Hepatocyte (in vitro differentiated cells): Measurements from ENCODE around the gene PERP. TPM values are rescaled to one million over a fixed set of nuclear protein-coding genes. Genes with fewer than 3 reads are reported as not detected.

Experiments used
- DNase-seq: peaks from one replicate; pipeline ENCODE4 v3.0.0-alpha.2; 2016; ENCODE audit warnings: low spot score
- H2AFZ ChIP-seq: fragments of 200-600 bp; sonication (generic); 2 replicates; pipeline ENCODE4 v1.6.0; 2016; ENCODE audit warnings: antibody characterized with exemption, mild to moderate bottlenecking
- H3K27ac ChIP-seq: fragments of 200-600 bp; sonication (generic); 2 replicates; pipeline ENCODE4 v1.5.1; 2016; ENCODE audit warnings: mild to moderate bottlenecking
- H3K27me3 ChIP-seq: fragments of 200-600 bp; sonication (generic); 2 replicates; pipeline ENCODE4 v1.6.1; 2016
- H3K36me3 ChIP-seq: fragments of 200-600 bp; sonication (generic); replicated peaks from 2 replicates; pipeline ENCODE4 v1.5.1; 2016; ENCODE audit warnings: low read depth; ENCODE audit not compliant: insufficient read depth
- H3K4me1 ChIP-seq: fragments of 200-600 bp; sonication (generic); 2 replicates; pipeline ENCODE4 v1.5.1; 2016; ENCODE audit warnings: mild to moderate bottlenecking, moderate library complexity; ENCODE audit not compliant: insufficient read depth
- H3K4me2 ChIP-seq: fragments of 200-600 bp; sonication (generic); 2 replicates; pipeline ENCODE4 v1.6.0; 2016
- H3K4me3 ChIP-seq: fragments of 200-600 bp; sonication (generic); 2 replicates; pipeline ENCODE4 v1.5.1; 2016; ENCODE audit warnings: mild to moderate bottlenecking
- H3K79me2 ChIP-seq: fragments of 200-600 bp; sonication (generic); 2 replicates; pipeline ENCODE4 v1.6.0; 2017; ENCODE audit warnings: mild to moderate bottlenecking
- H3K9me2 ChIP-seq: fragments of 200-600 bp; sonication (generic); replicated peaks from 2 replicates; pipeline ENCODE4 v1.6.0; 2017; ENCODE audit warnings: mild to moderate bottlenecking; ENCODE audit not compliant: insufficient read depth
- H3K9me3 ChIP-seq: fragments of 200-600 bp; sonication (generic); 2 replicates; pipeline ENCODE4 v1.5.1; 2016; ENCODE audit warnings: low read depth, mild to moderate bottlenecking
- H4K20me1 ChIP-seq: fragments of 200-600 bp; sonication (generic); 2 replicates; pipeline ENCODE4 v1.6.0; 2016; ENCODE audit warnings: mild to moderate bottlenecking; ENCODE audit not compliant: insufficient read depth, poor library complexity, severe bottlenecking
- CTCF ChIP-seq: fragments of 200-600 bp; sonication (generic); IDR thresholded peaks from 2 replicates; pipeline ENCODE4 v1.5.1; 2016; ENCODE audit warnings: antibody characterized with exemption, mild to moderate bottlenecking; ENCODE audit not compliant: poor library complexity
- EZH2 ChIP-seq: fragments of 200-600 bp; sonication (generic); IDR thresholded peaks from 2 replicates; pipeline ENCODE4 v1.6.1; 2016; ENCODE audit warnings: antibody characterized with exemption, mild to moderate bottlenecking, borderline replicate concordance
- EZH2phosphoT487 ChIP-seq: fragments of 200-600 bp; sonication (generic); IDR thresholded peaks from one replicate; pipeline ENCODE4 v1.6.1; 2018; ENCODE audit warnings: antibody characterized with exemption, mild to moderate bottlenecking, low read depth, moderate library complexity; ENCODE audit not compliant: unreplicated experiment, severe bottlenecking
- WGBS: methylation state at CpG from one replicate; pipeline ENCODE4 v1.1.6; 2016; ENCODE audit warnings: low lambda C conversion rate; ENCODE audit errors: missing lambda C conversion rate; 5-methylcytosine and 5-hydroxymethylcytosine counted together
- polyA plus RNA-seq: library from polyadenylated mRNA; unstranded; fragments of >200 nt; fragmentation: Nextera tagmentation; extraction: Ambion mirVana; gene quantifications from 2 replicates; pipeline ENCODE4 v1.2.1, GENCODE V29; 2016
- total RNA-seq: library from RNA; depleted of rRNA; stranded (reverse); fragments of >200 nt; gene quantifications from 2 replicates; pipeline ENCODE4 v1.2.3, GENCODE V29; 2014

The PERP gene
- total and polyA plus RNA-seq, 2 experiments from 2014 or later, result 85.2 to 104 TPM

- Histone ChIP-seq H3K36me3 (no peaks in the 10 kb centered on the region), H3K4me2 (peak overlapping the region; percentile 63), H3K27me3 (no peaks in the 10 kb centered on the region), H3K27ac (peak overlapping the region; percentile 79), H3K4me1 (peaks cover 22% of the 10 kb centered on the region), H3K9me2 (no peaks in the 10 kb centered on the region), H4K20me1 (no peaks in the 10 kb centered on the region), H2AFZ (no peak overlapping the region), H3K9me3 (no peaks in the 10 kb centered on the region), H3K79me2 (no peaks in the 10 kb centered on the region), H3K4me3 (no peak overlapping the region)
- DNase-seq, result peak; percentile 66
- WGBS, result 22% methylated on average over 5 of the region's 5 CpGs
- TF ChIP-seq EZH2phosphoT487 (no peak), CTCF (no peak), EZH2 (no peak)
Measured at GRCh38 chr6:138086573-138087196, 20.5 kb downstream of the PERP start.

GRCh38 chr6:138085839-138086222 lies 21.4 kb downstream of the PERP start:
- Histone ChIP-seq H3K4me1 (peaks cover 22% of the 10 kb centered on the region), H3K27ac (peak overlapping the region; percentile 2)

GRCh38 chr6:138084904-138085838 lies 22.0 kb downstream of the PERP start:
- Histone ChIP-seq H3K4me2 (peak overlapping the region; percentile 63), H3K36me3 (no peaks in the 10 kb centered on the region), H3K4me3 (no peak overlapping the region), H3K9me3 (no peaks in the 10 kb centered on the region), H3K9me2 (no peaks in the 10 kb centered on the region), H3K27ac (peak overlapping the region; percentile 2), H3K79me2 (no peaks in the 10 kb centered on the region), H4K20me1 (no peaks in the 10 kb centered on the region), H3K4me1 (peaks cover 22% of the 10 kb centered on the region), H2AFZ (no peak overlapping the region), H3K27me3 (no peaks in the 10 kb centered on the region)
- TF ChIP-seq EZH2 (no peak), CTCF (no peak), EZH2phosphoT487 (no peak)
- WGBS, result 76% methylated on average over 10 of the region's 10 CpGs
- DNase-seq, result no peak

More at GRCh38 chr6:138085839-138086222, 21.4 kb downstream of the PERP start:
- no peak overlapping the region for H2AFZ ChIP-seq
- H3K4me3 ChIP-seq, result no peak overlapping the region
- H3K36me3 ChIP-seq, result no peaks in the 10 kb centered on the region
- H3K9me2 ChIP-seq, result no peaks in the 10 kb centered on the region
- no peaks in the 10 kb centered on the region for H4K20me1 ChIP-seq
- TF ChIP-seq EZH2phosphoT487 (no peak), EZH2 (no peak), CTCF (no peak)
- no peaks in the 10 kb centered on the region for H3K27me3 ChIP-seq
- no peaks in the 10 kb centered on the region for H3K9me3 ChIP-seq
- WGBS, result 75% methylated on average over 2 of the region's 2 CpGs
- no peak for DNase-seq
- H3K4me2 ChIP-seq, result peak overlapping the region; percentile 63
- no peaks in the 10 kb centered on the region for H3K79me2 ChIP-seq
